ENCODE data around the gene TACC2.

TACC2 gene

DNA sequence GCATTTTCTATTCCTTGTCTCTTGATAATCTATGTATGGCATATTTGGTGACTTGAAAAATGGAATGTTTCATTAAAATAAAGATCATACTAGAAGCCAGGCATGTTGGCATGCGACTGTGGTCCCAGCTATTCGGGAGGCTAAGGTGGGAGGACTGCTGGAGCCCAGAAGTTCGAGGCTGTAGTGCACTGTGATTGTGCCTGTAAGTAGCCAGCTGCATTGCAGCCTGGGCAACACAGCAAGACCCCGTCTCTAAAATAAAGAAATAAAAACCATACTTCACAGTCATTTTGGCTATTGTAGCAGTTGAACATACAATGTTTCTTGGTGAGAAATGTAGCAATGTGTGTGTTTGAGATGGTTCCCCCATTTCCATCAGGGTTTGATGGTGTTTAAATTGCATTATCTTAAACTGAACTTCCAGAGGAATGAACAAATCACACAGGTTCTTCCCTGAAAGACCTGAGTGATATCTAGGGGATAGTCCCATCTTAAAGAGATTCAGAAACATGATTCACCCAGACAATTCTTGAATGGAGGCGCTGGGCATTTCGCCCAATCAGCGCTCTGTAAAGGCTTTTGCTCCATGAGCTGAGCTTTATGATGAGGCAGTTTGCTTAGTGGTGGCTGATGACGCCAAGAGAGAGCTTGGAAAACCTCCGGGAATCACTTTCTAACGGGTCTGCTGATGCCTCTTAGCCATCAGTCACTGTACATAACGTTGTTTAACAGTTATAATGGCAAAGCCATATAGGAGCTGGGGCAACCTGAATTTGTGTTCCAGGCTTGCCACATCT is 262.7 kb downstream of the TACC2 start:
- DNase-seq (ENCODE audit: low read depth) = no peak

DNA sequence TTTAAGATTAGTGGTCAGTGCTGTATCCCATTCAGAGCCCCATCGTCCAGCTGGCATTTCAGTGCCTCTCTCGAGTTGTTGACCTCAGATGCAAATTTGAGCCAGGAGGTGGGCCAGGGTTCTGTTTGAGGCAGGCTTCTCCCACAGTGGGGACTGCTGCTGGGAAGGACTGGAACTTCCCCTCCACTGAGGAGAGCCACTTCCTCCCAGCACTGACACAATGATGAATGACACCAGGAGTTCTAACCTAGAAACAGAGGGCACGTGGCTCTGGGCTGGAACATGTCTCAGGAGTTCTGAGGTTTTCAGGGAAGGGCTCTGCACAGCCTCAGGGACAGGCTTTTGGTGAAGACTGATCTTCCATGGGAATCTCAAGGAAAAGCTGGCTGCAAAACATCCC is 263.8 kb downstream of the TACC2 start:
- DNase-seq (ENCODE audit: low read depth) = no peak

DNA sequence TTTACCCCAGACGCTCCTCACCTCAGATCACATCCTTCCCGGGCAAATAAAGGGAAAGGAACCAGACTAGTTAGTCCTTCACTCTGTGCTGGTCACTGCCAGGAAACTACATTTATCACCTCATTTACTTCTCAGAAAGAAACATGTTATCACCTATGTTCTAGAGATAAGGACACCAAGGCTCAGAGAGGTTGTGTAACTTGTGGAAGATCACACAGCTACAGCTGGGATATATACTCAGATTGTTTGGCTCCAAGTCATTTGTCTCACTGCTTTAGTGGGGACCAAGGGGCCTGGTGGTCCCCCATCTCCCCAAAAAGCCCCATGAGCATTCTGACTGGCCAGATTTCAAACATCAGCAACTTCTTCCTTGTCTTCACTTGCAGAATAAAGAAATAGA is 264.6 kb downstream of the TACC2 start:
- DNase-seq (ENCODE audit: low read depth) = no peak

DNA sequence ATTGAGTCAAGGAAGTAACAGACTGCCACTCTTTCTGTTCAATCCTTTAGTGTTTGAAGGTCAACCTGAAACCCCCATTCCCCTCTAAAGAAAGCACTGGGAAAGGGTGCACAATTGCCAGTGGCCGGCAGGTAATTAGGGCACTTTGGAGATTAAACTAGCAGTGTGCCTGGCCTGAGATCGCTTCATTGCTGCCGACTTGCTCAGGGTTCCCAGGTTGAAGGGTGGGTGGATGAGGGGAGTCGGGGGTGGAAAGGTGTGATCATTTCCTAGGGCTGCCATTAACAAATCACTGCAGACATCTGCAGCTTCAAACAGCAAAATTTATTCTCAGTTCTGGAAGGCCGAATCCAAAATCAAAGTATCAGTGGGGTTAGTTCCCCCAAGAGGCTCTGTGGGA is 265.9 kb downstream of the TACC2 start:
- no peak for DNase-seq (ENCODE audit: low read depth)

DNA sequence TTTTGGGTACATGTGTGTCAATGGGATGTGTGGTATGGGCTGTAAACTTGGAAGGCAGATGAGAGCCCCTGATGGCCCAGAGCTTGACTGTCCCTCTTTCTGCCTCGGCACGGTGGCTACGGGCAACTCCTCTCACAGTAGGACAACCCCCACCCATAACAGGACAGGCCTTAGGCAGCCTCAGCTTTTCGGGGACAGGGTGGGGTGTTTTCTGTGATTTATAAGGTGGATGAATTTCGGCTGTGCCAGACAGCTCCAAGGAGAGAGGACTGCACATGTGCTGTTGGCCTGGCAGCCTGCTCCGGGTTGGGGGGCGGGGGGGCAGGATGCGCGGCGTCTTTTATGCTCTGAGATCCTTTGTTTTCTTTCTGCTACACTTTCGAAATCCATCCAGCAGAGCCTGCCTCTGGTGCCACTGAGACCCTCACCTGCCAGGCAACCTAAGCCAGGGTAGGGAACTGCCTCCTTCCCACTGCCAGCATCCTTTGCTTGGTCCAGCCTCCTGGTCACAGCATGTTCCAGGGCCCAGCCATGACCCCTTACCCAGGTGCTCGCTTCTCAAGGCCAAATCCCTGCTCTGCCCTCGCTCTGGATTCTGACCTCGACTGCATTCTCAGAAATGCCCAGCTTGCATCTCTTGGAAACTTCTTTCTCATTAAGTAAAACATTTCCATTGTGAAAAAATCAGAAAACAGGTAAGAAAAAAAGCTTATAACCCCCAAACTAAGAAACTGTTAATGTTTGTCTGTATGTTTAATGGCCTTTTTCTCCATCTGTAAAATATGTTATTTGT is 266.7 kb downstream of the TACC2 start:
- DNase-seq (ENCODE audit: low read depth) = no peak

DNA sequence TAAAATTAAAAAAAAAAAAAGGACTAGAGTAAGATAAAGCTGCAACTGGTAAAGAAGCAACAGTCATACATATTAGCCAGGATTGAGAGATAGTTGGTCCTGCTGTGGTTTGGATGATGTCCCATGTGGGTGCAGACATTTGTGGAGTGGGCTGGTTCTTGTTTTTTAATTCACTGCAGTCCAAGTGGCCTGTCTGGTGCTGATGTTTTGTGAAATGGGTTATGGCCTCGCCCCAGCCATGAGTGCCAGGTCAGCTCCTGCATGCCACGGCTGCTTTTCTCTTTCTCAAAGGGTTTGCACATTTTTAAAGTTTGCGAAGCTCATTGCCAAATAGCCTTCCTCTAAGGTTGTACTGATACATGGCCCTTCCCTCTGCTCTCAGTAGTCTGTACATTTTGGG is 268.1 kb downstream of the TACC2 start:
- no peak for DNase-seq (ENCODE audit: low read depth)

DNA sequence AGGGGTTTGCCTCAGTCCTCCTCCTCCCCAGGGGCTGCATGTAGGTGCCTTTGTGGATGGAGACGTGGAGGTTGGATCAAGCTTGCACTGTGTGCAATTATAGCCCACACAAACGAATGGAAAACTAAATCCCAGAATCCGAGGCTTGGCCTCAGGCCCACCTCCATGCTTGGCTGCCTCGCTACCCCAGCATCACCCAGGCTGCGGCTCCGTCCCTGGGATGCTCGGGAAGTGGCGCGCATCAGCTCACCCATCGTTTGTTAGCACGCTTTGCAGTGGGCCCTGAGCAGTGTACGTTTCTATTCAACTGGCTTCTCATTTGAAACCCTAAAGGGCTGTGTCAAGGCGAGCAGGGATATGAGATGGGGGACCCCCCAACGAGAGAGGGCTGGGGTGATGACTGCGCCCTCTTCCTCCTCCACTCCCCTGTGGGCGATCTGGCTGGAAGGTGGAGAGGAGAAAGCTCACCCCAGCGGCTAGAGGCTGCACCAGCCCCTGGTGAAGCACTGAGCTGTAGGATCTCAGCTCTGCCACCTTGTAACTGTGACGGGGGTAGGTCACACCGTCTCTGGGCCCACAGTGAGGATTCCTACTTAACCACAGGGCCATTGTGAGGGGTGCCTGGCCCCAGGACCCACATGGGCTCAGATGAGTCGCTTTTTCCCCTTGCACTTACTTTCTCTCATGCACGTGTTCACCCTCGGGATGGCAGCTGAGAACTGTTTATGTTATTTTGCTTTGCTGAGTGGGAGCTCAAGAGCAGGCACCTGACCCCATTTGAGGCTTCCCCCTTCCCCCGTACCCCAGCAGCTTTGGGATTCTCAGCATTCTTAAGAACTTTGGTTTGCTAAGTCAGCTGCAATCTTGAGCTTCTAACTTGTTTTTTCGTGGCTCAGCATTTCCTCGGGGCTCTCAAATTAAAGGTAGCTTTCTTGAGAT is 269.4 kb downstream of the TACC2 start:
- DNase-seq (ENCODE audit: low read depth) = no peak

DNA sequence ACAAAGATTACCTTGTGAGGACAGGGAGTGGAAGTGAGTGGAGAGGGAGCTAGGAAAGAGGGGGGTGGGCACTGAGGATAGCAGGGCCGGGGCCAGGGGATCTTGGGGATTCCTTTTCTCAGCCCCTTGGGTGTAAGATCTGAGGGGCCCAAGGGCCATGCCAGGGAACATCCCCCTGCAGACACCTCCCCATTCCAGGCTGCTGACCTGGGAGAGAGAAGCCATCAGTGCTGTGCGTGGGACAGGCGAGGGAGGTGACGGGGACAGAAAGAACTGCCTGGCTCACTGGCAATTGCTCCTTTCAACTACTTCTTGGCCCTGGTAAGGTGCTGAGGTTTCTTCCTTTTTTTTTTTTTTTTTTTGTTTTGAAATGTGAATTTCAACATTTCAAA is 270.1 kb downstream of the TACC2 start:
- DNase-seq (ENCODE audit: low read depth) = no peak

DNA sequence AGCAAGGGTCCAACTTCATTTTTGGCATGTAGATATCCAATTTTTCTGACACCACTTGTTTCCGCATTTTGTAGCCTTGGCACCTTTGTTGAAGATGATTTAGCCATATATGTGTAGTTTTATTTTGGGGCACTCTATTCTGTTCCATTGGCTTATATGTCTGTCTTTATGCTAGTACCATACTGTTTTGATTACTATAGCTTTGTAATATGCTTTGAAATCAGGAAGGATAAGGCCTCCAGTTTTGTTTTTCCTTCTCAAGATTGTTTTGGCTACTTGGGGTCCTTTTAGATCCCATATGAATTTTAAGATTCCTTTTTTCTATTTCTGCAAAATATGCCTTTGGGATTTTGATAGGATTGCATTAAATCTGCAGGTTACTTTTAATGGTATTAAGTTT is 272.6 kb downstream of the TACC2 start:
- no peak for DNase-seq (ENCODE audit: low read depth)

DNA sequence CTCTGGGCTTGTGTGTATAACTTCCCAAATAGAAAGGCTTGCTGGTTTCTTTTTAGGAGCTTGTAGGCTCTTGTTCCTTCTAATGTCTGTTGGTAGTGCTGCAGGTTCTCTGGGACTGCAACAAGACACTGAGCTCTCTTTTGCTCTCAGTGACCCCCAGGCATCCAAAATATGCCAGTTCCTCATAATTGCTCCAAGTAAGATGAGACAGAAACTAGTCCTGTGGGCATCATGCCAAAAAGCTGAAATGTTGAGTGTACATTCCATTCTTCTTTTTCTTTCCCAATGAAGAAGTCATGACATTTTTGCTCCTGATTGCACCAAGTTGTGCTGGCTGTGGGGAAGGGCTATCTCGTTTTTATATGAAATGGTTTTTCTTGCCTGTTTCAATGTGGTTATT is 275.0 kb downstream of the TACC2 start:
- peak; percentile 70 for DNase-seq (ENCODE audit: low read depth)

DNA sequence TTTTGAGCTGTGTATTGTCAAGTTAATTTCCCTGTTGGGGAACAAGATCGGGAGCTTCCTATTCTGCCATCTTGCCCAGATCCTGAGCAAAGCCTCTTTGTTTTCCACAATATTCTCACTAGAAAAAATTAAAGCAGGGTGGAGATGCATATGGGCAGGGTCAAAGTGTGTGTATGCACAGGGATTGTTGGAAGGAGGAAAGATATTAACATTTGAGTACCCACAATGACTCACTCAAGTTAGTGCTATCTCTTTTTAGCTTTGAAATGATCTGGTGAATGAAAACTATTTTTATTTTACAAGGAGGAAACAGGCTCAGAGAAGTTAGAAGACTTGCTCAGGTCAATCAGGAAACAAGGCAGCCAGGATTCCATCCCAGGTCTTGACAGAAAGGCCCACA is 275.5 kb downstream of the TACC2 start:
- no peak for DNase-seq (ENCODE audit: low read depth)

DNA sequence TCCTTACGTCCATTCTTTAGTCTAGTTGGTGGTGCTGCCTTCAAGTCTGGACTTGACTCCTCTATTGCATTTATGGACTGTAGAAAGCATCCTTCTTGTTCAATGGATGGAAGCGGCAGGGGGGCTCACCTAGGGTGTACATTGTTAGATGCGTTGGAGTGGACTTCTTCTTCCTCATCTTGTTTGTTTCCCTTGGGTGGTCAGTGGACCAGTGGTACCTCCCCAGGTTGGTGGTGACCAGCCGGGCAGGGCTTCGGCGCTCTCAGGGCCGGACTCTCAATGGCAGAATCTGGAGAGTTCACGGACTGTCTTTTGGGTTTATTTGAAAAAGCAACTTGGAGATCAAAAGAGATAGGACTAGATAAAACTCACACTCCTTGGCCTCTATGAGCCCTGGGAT is 276.0 kb downstream of the TACC2 start:
- DNase-seq (ENCODE audit: low read depth) = no peak

DNA sequence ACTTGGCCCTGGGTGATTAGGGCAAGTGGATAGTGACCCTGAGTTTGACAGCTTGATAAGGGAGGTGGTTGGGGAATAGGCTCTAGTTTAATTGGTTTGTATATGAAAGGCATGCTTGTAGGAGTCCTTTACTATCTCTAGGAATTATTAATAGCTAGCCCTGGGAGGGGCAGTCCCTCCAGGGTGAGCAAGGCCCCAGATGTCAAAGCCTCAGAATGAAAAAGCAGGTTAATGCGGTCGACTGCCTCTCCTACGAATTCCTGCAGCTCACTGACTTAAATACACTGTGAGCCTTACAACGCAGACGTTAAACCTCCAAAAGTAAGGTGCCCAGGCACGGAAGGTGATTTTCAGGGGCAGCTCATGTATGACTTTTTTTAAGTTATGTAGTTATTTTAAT is 276.9 kb downstream of the TACC2 start:
- DNase-seq (ENCODE audit: low read depth) = no peak

DNA sequence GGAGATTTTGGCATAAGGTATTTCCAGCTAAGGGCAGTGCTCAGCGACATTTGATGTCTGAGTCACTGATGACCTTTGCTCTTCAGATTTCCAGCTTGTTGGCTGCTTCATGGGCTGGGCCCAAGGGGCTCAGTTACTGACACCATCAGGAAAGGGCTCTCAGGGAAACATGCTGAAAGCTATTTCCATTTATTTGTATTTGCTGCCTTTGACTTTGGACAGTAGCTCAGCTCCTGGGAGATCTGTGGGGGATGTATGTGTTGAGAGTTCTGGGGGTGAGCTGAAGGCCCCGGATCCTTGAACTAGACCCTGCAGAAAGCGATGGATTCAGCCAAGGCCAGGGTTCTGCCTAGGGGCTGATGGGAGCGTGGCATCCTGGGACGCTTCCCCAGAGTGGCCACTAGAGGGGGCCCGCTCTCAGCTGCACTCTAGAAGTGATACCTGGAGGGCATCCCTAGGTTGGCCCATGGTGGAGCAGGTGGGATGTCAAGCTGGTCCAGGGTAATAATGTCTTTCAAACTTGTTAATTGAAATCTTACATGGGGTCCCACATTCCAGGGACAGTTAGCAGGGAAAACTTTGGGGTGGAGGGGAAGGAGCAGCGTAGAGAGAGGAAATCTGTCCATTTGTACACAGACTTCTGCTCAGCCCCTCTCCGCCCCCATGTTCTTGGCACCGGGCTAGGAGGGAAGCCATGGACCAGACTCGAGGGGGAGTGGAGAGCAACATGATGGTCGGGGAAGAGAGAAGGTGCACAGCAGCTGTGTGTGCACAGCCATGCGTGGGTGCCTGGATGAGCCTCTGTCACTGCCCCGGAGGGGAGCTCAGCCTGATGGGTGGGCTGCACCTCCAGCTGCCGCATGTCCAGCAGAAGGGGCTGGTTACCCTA is 279.1 kb downstream of the TACC2 start:
- DNase-seq (ENCODE audit: low read depth) = no peak

DNA sequence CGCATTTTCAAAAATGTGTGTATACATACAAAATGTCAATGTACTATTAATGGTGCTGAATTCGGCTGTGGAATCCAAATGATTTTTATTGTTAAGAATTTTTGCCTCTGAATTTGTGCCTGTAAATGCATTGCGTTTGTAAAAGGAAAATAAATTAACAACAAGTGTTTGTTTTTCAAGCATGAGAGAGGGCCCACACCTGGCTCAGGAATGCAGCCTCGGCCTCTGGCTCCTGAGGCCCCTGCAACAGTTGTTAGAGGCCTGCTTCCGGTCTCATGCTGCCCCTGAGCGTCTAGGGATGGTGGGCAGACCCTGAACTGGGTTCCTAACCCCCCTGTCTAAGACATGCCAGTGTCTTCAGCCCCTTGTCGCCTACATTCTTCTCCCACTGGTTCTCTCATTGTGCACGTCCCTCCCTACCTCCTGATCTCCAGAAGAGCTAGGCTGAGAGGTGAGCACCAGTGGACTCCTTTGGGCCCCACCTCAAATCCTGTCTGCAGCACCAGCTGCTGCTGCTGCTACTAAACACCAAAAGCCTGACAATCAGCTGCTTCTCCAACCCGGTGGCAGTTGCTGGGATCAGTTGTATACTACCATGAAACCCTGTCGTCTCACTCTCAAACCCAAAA is 280.2 kb downstream of the TACC2 start:
- no peak for DNase-seq (ENCODE audit: low read depth)

DNA sequence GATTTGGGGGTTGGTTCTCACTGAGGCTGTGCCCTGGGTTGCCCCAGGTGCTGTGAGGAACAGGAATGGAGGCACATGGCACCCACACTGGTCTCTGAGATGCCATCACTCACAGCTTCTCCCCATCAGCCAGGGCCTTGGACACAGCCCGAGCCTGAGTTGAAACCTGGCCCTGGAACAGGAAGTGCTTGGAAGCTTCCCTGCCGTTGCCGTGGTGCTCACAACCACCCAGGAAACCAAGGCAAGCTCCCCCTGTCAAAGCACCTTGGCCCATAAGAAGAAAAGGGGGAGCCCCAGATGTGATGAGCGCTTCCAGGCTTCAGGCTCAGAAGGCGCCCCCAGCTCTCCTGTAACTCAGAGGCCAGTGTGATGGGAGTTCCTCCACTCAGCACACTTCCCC is 282.1 kb downstream of the TACC2 start, which contains the start of gene BTBD16:
Gene BTBD16, plus strand, starts transcription at position 221 of the 400 bp plus-strand sequence. CDS start 3,786 bp downstream, outside the sequence.
- no peak for DNase-seq (ENCODE audit: low read depth)

DNA sequence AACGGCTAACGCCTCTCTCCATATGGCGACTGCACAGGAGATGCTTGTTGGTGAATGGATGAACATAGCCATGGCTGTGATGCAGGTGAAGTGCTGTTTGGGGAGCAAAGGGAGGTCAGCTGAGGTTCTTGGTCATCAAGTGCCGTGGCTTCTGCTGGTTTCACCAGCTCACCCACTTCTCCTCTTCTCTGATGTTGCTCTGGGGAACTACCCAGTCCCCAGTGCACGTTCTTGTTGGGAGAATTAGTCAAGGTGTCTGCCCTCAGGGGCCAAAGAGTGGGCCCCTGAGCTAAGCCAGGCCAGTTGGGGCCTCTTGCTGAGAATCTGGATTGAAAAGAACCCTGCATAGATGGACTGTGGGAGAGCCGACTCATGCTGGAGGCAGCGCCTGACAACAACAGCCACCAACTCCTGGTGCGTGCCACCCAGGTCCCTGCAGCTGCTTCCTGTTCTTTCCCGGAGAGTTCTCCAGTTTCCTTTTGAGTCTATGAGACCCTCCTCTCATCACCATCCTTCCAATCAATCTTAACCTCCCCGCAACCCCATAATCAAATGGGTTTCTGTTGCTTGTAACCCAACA is 285.1 kb downstream of the TACC2 start:
- DNase-seq (ENCODE audit: low read depth) = no peak

DNA sequence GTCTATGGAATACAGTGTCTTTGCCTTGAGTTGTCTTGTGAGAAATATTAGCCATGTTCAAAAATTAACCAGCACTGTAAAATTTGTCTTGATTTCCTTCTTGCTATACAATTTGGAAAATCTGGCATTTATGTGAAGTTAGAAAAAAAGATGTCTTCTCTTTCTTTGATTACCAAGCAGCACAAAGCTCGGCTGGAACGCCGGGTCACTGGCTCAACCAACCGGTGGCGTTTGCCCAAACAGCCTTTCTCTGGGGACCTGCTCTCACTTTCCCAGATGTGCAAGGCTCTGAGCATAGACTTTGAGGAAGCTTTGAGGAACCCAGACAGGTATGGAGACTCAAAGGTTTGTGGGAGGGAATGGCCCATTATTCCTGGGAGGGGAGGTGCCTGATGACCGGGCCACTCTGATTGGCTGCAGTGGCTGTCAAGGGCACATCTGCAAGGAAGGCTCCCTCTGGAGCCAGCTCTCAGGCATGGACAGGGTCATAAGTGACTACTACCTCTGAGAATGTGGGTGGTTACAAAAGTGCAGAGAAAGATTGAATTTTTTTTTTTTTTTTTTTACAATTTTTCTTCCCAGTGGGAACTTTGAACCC is 287.7 kb downstream of the TACC2 start:
- DNase-seq (ENCODE audit: low read depth) = no peak

DNA sequence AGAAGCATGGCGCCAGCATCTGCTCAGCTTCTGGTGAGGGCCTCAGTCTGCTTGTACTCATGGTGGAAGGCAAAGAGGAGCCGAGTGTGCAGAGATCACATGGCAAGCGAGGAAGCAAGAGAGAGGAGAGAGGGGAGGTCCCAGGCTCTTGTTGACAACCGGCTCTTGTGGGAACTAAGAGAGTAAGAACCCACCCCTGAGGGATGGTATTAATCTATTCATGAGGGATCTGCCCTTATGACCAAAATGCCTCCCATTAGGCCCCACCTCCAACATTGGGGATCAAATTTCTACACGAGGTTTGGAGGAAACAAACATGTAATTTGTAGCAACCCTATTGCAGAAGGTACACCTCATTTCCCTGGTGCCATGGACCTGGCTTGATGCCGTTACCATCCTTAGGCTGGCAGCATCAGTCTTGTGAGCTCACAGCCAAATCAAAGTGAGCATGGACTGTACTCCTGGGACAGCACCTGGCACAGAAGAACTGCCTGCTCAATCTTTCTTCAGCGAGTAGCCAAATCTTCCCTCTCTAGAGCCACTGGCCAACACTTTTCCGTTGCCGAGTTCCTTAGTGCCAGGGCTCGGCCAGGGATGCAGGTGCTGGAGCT is 288.7 kb downstream of the TACC2 start:
- DNase-seq (ENCODE audit: low read depth) = no peak

DNA sequence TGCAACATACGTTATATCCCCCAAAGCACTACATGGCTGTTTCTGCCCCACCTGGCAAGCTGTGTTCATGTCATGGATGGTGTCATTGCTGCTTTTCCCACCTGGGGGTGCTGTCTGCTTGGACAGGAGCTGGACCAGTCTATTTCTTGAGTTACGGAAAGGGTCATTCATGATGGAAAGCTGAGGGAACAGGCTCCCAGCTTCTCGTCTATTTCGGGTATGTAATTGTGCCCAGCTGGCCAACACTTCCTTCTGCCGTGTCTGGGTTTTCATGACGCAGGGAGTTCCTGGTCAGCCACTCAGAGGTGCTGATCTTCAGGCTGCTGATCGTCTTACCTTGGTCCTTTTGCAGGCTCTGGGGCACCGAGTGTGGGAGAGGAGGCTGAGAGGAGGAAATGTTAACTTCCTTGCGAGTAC is 290.8 kb downstream of the TACC2 start:
- no peak for DNase-seq (ENCODE audit: low read depth)

Data from HS-5 (cell line).